Retina (tissue), 1 donor: Measurements from ENCODE around the gene TMEM179.

Experiments
- DNase-seq: peaks from one replicate; pipeline ENCODE4 v3.0.0-alpha.2; 2016

TMEM179 gene

DNA sequence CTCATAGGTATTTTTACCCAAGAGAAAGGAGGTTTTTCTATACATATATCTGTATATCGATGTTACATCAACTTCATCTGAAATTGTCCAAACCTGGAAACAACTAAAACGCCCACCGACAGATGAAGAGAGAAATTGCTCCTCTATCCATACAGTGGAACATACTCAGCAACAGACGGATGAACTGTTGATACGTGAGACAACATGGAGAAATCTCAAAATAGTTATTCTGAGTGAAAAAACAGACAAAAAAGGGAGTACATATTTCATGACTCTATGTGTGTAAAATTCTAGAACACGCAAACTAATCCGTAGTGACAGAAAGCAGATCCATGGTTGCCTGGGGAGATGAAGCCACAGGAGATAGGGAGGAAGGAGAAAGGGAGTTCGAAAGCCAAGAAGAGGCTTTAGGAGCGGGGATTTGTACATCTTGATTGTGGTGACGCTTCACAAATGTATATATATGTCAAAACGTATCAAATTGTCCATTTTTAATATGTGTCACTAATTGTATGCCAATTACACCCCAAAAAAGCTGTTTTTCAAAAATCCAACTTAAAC is 62.6 kb downstream of the TMEM179 start:
- no peak for DNase-seq
